ENCODE measurements around the gene CENPS. TPM values are rescaled to one million over a fixed set of nuclear protein-coding genes. Genes with fewer than 3 reads are reported as not detected.

Gene CENPS
- total and polyA plus RNA-seq, 9 of the 15 experiments (the other 6 are each of a cell fraction or from before 2014, with no cell fraction given): 10.2 to 36.0 (median 26.0) TPM

GRCh38 chr1:10415211-10415930, 14.9 kb upstream of the CENPS start (continued):
- no peak for TF ChIP-seq ZNF436 (CRISPR knock-in tag; IDR thresholded peaks at IDR 0.05)
- TF ChIP-seq SMARCA5 (IDR thresholded peaks at IDR 0.05): peak; percentile 88; the same call in 1 of the 2 replicates
- no peak for TF ChIP-seq MIER1 (IDR thresholded peaks at IDR 0.05; ENCODE audit: low read depth)
- peak; percentile 78 for TF ChIP-seq MEF2D (tag; conservative IDR thresholded peaks at IDR 0.05; ENCODE audit: low read depth)
- TF ChIP-seq HMBOX1 (IDR thresholded peaks at IDR 0.05): peak; percentile 49
- TF ChIP-seq KDM1A (IDR thresholded peaks at IDR 0.05): peak in 1 of 2 experiments; percentile 61; a peak in 2 of 4 replicates
- no peak for TF ChIP-seq ZNF174 (CRISPR knock-in tag; IDR thresholded peaks at IDR 0.05)
- TF ChIP-seq PHF8 (IDR thresholded peaks at IDR 0.05; ENCODE audit: borderline replicate concordance, low read length): peak; percentile 27; the same call in 1 of the 2 replicates
- TF ChIP-seq CREB3L1 (IDR thresholded peaks at IDR 0.05; ENCODE audit: borderline replicate concordance, low read depth): 0 out of 2 replicates have a peak, but pooled peaks have one; percentile 37
- TF ChIP-seq MTF1 (CRISPR knock-in tag; IDR thresholded peaks at IDR 0.05; ENCODE audit: borderline replicate concordance): 0 out of 2 replicates have a peak, but pooled peaks have one; percentile 43
- peak; percentile 63; the same call in 1 of the 2 replicates for TF ChIP-seq HDAC2 (IDR thresholded peaks at IDR 0.05)
- TF ChIP-seq L3MBTL2 (IDR thresholded peaks at IDR 0.05): peak; percentile 65
- TF ChIP-seq NR2C2 (CRISPR knock-in tag; IDR thresholded peaks at IDR 0.05): no peak
- TF ChIP-seq NR2C2 (tag; IDR thresholded peaks at IDR 0.05): peak; percentile 90
- peak; percentile 84 for TF ChIP-seq JUND (IDR thresholded peaks at IDR 0.05; ENCODE audit: borderline replicate concordance, low read depth, low read length)
- peak; percentile 68; the same call in 2 of the 3 replicates for TF ChIP-seq JUND (tag; IDR thresholded peaks at IDR 0.05; ENCODE audit: borderline replicate concordance, low read depth, low read length)
- peak; percentile 51; the same call in 1 of the 2 replicates for TF ChIP-seq TOE1 (IDR thresholded peaks at IDR 0.05; ENCODE audit: borderline replicate concordance)
- no peak for TF ChIP-seq TOE1 (CRISPR knock-in tag; IDR thresholded peaks at IDR 0.05; ENCODE audit: borderline replicate concordance, low read depth)
- TF ChIP-seq GATAD2A (IDR thresholded peaks at IDR 0.05): peak; percentile 44; the same call in 1 of the 2 replicates
- 0 out of 2 replicates have a peak, but pooled peaks have one; percentile 65 for TF ChIP-seq AFF4 (CRISPR knock-in tag; IDR thresholded peaks at IDR 0.05)
- TF ChIP-seq SMC3 (conservative IDR thresholded peaks at IDR 0.05; ENCODE audit: insufficient read depth, low read depth, low read length): no peak
- TF ChIP-seq ZNF175 (CRISPR knock-in tag; IDR thresholded peaks at IDR 0.05; ENCODE audit: low read depth): peak; percentile 87
- TF ChIP-seq CBFA2T3 (IDR thresholded peaks at IDR 0.05): peak; percentile 55
- TF ChIP-seq SMAD4 (CRISPR knock-in tag; conservative IDR thresholded peaks at IDR 0.05): peak; percentile 72

Measured in K562 (cell line).